AG09309 (cell line): ENCODE data around the gene CHCHD6.

Source experiments
- DNase-seq: peaks from one replicate; pipeline ENCODE4 v3.0.0-alpha.2; 2010; ENCODE audit warnings: low read depth
- H3K4me3 ChIP-seq: 2 replicates; pipeline ENCODE4 v1.5.1; 2011; ENCODE audit warnings: mild to moderate bottlenecking, low read depth, low read length, moderate library complexity; ENCODE audit not compliant: control insufficient read depth
- TF ChIP-seq, protein P1 (sequence below): IDR thresholded peaks from 2 replicates; pipeline ENCODE4 v1.5.1; 2011; ENCODE audit warnings: mild to moderate bottlenecking, low read depth, low read length, inconsistent platforms; ENCODE audit not compliant: insufficient read depth, control insufficient read depth; ENCODE audit errors: missing control alignments

Gene CHCHD6

DNA sequence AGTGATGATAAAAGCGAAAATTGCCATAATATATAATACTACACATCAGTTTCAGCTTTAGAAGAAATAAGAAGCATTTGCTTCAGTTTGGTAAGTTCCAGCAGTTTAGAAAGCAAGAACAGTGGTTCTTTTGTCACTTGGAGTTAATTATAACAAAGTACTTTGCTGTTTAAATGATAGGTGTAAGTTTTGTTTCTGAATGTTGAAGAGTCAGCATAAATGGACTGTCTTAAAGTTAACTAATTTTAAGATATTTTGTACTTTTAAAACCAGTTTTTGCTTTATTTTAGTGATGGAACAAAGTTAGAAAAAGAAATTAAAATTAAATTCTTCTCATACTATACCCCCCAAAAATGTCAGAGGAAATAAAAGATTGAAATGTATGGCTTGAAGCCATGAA, 24.6 kb downstream of the CHCHD6 start:
- H3K4me3 ChIP-seq: no peak overlapping the region
- no peak for DNase-seq
- TF ChIP-seq, protein P1, sequence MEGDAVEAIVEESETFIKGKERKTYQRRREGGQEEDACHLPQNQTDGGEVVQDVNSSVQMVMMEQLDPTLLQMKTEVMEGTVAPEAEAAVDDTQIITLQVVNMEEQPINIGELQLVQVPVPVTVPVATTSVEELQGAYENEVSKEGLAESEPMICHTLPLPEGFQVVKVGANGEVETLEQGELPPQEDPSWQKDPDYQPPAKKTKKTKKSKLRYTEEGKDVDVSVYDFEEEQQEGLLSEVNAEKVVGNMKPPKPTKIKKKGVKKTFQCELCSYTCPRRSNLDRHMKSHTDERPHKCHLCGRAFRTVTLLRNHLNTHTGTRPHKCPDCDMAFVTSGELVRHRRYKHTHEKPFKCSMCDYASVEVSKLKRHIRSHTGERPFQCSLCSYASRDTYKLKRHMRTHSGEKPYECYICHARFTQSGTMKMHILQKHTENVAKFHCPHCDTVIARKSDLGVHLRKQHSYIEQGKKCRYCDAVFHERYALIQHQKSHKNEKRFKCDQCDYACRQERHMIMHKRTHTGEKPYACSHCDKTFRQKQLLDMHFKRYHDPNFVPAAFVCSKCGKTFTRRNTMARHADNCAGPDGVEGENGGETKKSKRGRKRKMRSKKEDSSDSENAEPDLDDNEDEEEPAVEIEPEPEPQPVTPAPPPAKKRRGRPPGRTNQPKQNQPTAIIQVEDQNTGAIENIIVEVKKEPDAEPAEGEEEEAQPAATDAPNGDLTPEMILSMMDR: no peak

- TF ChIP-seq, protein P1: no peak
- H3K4me3 ChIP-seq: no peak overlapping the region
- no peak for DNase-seq
Observed at GRCh38 chr3:126730376-126730775, 26.3 kb downstream of the CHCHD6 start.

DNA sequence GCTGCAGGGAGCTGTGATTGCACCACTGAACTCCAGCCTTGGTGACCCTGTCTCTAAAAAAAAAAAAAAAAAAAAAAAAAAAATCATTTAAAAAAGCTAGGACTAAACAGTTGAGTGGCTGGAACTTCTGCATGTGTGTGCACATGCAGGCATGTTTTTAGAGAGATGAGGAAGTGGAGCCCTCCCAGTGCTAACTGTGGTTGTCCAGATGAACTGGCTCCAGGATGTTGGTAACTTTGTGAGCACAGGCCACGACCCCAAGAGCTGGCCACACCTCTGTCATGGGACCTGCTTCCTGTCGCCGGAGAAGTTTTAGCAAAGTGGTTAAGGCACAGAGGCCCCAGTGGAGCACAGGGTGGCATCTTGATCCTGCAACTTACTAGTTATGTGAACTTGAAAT, 27.0 kb downstream of the CHCHD6 start:
- no peak overlapping the region for H3K4me3 ChIP-seq
- TF ChIP-seq, protein P1: no peak
- DNase-seq: no peak

- DNase-seq: no peak
- TF ChIP-seq, protein P1: no peak
- H3K4me3 ChIP-seq: no peak overlapping the region
Observed at GRCh38 chr3:126732281-126733060, 28.4 kb downstream of the CHCHD6 start.

DNA sequence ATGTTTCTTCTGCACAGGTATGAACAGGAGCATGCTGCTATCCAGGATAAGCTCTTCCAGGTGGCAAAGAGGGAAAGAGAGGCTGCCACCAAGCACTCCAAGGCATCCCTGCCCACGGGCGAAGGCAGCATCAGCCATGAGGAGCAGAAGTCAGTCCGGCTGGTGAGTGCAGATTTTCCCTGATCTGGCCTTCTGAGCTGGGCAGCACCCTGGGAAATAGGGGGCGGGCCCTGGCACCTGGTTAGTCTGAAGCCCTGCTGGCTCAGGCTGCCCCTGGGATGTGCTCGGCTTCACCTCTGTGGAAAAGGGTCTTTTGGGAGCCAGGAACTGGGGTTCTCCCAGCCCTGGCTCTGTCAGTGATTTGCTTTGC, 29.0 kb downstream of the CHCHD6 start:
- no peak for DNase-seq
- TF ChIP-seq, protein P1: no peak
- no peak overlapping the region for H3K4me3 ChIP-seq

DNA sequence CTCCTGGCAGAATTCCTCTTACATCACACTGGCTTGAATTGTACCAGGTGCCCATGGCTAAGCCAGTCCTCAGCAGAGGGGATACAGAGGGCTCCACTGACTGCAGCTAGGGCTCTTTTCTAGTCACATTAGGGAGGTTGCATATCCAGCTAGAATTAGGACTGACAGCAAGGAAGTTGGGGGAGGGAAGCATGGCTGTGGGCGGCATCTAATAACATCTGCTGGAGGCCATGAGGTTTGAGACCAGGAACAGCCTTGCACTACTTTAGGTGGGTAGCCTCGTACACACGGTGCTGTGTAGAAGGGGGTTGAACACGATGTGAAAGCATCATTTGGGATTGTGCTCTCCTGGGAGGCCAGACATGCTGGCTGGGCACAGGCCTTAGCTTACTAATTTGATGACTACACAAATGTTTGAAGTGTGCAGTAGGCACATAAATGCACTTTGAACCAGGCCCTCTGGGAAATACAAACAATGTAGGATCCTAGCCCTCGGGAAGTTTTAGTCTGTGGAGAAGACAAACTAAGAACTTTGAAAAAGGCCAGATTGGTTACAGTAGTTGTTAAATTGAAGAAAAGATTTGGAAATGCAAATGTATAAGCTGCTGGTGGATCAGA, 30.2 kb downstream of the CHCHD6 start:
- TF ChIP-seq, protein P1: no peak
- DNase-seq: no peak
- H3K4me3 ChIP-seq: no peak overlapping the region
